ENCODE results near the gene KLRK1. TPM values are rescaled to one million over a fixed set of nuclear protein-coding genes. Genes with fewer than 3 reads are reported as not detected.
"Not testable (repeated sequence)": the region's sequence is repeated elsewhere in the genome, so short reads cannot be mapped to it uniquely, and the experiment has no call there.

Gene KLRK1
- total and polyA plus RNA-seq, 2 donors (not counting 1 experiment from before 2014, with no cell fraction given) = 0.84 to 2.1 TPM

DNA sequence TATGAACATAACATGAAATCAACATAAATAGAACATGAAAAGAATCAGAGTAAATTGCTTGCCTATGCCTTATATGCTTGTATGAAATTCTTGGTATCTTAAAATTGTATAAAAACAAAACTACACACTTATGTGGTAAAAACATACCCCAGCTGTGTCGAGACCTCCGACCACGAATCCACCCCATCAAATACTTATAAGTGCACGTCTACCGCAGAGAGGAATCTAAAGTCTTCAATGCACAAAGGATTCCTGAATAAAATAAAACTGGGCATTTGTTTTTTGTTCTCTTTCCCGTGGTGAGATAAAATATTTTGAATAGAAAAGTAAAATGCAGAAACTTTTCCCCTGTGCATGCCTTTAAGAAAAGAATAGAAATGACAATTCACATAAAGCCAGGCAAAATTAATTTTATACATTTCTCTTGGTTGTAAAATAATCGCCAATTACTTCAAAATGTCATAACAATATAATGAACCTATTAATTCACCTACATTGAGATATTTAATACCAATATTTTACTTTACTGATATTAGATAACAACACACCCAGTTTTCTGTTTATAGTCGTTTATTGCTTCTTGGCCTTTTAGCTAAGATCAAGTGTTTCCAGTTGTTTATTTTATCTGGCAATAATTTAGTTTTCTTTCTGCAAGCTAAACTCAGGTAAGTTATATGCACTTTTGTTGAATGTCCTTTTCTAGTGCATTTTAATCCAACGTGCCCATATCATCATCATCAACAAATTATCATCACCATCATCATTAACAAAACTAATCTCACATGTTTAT, 1.0 kb downstream of the KLRK1 start:
- Histone ChIP-seq H4K20me1 (ENCODE audit: control insufficient read depth, insufficient read depth, low read length, poor library complexity, severe bottlenecking) (no peaks in the 10 kb centered on the region), H3K4me3 (ENCODE audit: control extremely low read depth in 1 of 5, extremely low read depth in 1 of 5, insufficient read depth in 1 of 5, low read depth in 2 of 5, low read length in 4 of 5) (peak overlapping the region in 3 of 5 experiments; percentile 6 to 79 (median 49)), H3K4me2 (replicated peaks; ENCODE audit: low read depth, low read length, poor library complexity, severe bottlenecking) (peak overlapping the region; percentile 45), H3K27ac (ENCODE audit: low read length in 2 of 2) (peak overlapping the region; percentile 13 to 75), H2AFZ (ENCODE audit: insufficient read depth, low read depth, low read length, poor library complexity, severe bottlenecking) (peak overlapping the region; percentile 32), H3K27me3 (replicated peaks in 1 of 4; ENCODE audit: control extremely low read depth in 1 of 4, control insufficient read depth in 3 of 4, insufficient read depth in 4 of 4, low read length in 3 of 4) (no peaks in the 10 kb centered on the region), H3K9ac (ENCODE audit: low read length) (no peak overlapping the region), H3K79me2 (ENCODE audit: control insufficient read depth, insufficient read depth, low read length) (peaks cover 46% of the 10 kb centered on the region), H3K9me3 (ENCODE audit: control extremely low read depth in 1 of 3, control insufficient read depth in 2 of 3, insufficient read depth in 1 of 3, low read length in 2 of 3) (no peaks in the 10 kb centered on the region), H3K36me3 (replicated peaks in 1 of 2; ENCODE audit: control extremely low read depth in 1 of 2, control insufficient read depth in 1 of 2, extremely low read depth in 1 of 2, insufficient read depth in 2 of 2, low read length in 1 of 2) (no peaks in the 10 kb centered on the region), H3K4me1 (ENCODE audit: control insufficient read depth in 2 of 2, insufficient read depth in 2 of 2, low read length in 2 of 2) (peaks cover 15 to 29% of the 10 kb centered on the region in 2 donors)
- no peak for DNase-seq
- POLR2A ChIA-PET = no interaction called here
- H3K4me3 Mint-ChIP-seq = peak overlapping the region; percentile 35
- peaks cover 14% of the 10 kb centered on the region for H3K4me1 Mint-ChIP-seq
- no peak for ATAC-seq (ENCODE audit: low read depth)
- H3K9me3 Mint-ChIP-seq (ENCODE audit: insufficient read depth) = no peaks in the 10 kb centered on the region
- H3K27me3 Mint-ChIP-seq = peaks cover 15% of the 10 kb centered on the region
- CTCF ChIA-PET = interaction anchor here (0.5 kb wide), 1 partner anchor 9 kb away, joined by 3 read pairs; no protein-coding TSS in a partner anchor
- H3K27ac Mint-ChIP-seq = no peak overlapping the region
- intact Hi-C loops (cut with micrococcal nuclease) = no loop called here
- no peak for TF ChIP-seq EZH2 (IDR thresholded peaks at IDR 0.05; ENCODE audit: borderline replicate concordance, insufficient read depth, low read depth, low read length, poor library complexity, severe bottlenecking)
- TF ChIP-seq, protein P1, sequence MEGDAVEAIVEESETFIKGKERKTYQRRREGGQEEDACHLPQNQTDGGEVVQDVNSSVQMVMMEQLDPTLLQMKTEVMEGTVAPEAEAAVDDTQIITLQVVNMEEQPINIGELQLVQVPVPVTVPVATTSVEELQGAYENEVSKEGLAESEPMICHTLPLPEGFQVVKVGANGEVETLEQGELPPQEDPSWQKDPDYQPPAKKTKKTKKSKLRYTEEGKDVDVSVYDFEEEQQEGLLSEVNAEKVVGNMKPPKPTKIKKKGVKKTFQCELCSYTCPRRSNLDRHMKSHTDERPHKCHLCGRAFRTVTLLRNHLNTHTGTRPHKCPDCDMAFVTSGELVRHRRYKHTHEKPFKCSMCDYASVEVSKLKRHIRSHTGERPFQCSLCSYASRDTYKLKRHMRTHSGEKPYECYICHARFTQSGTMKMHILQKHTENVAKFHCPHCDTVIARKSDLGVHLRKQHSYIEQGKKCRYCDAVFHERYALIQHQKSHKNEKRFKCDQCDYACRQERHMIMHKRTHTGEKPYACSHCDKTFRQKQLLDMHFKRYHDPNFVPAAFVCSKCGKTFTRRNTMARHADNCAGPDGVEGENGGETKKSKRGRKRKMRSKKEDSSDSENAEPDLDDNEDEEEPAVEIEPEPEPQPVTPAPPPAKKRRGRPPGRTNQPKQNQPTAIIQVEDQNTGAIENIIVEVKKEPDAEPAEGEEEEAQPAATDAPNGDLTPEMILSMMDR (IDR thresholded peaks at IDR 0.05) = no peak
- WGBS (ENCODE audit: insufficient coverage) = 70% methylated on average over 2 of the region's 9 CpGs

DNA sequence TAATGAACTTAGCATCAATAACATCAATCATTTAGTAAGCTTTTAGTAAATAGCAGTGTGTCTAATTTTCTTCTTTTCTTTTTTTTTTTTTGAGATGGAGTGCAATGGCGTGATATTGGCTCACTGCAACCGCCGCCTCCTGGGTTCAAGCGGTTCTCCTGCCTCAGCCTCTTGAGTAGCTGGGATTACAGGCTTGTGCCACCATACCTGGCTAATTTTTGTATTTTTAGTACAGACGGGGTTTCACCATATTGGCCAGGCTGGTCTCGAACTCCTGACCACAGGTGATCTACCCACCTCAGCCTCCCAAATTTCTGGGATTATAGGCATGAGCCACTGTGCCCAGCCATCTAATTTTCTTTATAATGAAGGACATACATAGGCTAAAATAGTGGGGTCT, 2.3 kb downstream of the KLRK1 start:
- POLR2A ChIA-PET = not testable (repeated sequence)
- H3K4me3 ChIP-seq (ENCODE audit: control extremely low read depth in 1 of 5, extremely low read depth in 1 of 5, insufficient read depth in 1 of 5, low read depth in 2 of 5, low read length in 4 of 5) = peak overlapping the region in 1 of 5 experiments; percentile 49
- 92% methylated on average over 5 of the region's 6 CpGs for WGBS (ENCODE audit: insufficient coverage)

More for the DNA sequence above, 2.3 kb downstream of the KLRK1 start:
- H4K20me1 ChIP-seq (ENCODE audit: control insufficient read depth, insufficient read depth, low read length, poor library complexity, severe bottlenecking); H2AFZ ChIP-seq (ENCODE audit: insufficient read depth, low read depth, low read length, poor library complexity, severe bottlenecking); DNase-seq; intact Hi-C loops (cut with micrococcal nuclease); H3K9me3 Mint-ChIP-seq (ENCODE audit: insufficient read depth); H3K4me3 Mint-ChIP-seq; H3K9ac ChIP-seq (ENCODE audit: low read length); ATAC-seq (ENCODE audit: low read depth); H3K27ac Mint-ChIP-seq; H3K27me3 ChIP-seq (replicated peaks in 1 of 4; ENCODE audit: control extremely low read depth in 1 of 4, control insufficient read depth in 3 of 4, insufficient read depth in 4 of 4, low read length in 3 of 4); H3K9me3 ChIP-seq (ENCODE audit: control extremely low read depth in 1 of 3, control insufficient read depth in 2 of 3, insufficient read depth in 1 of 3, low read length in 2 of 3); H3K27ac ChIP-seq (ENCODE audit: low read length in 2 of 2); CTCF ChIA-PET; H3K36me3 ChIP-seq (replicated peaks in 1 of 2; ENCODE audit: control extremely low read depth in 1 of 2, control insufficient read depth in 1 of 2, extremely low read depth in 1 of 2, insufficient read depth in 2 of 2, low read length in 1 of 2): not testable (repeated sequence)
- Histone ChIP-seq H3K4me1 (ENCODE audit: control insufficient read depth in 2 of 2, insufficient read depth in 2 of 2, low read length in 2 of 2) (peaks cover 4 to 19% of the 10 kb centered on the region in 2 donors), H3K4me2 (replicated peaks; ENCODE audit: low read depth, low read length, poor library complexity, severe bottlenecking) (peak overlapping the region; percentile 9), H3K79me2 (ENCODE audit: control insufficient read depth, insufficient read depth, low read length) (peaks cover 54% of the 10 kb centered on the region)
- peaks cover 13% of the 10 kb centered on the region for H3K27me3 Mint-ChIP-seq
- peaks cover 12% of the 10 kb centered on the region for H3K4me1 Mint-ChIP-seq
